Lower leg skin (tissue), 4 donors: ENCODE measurements around the gene ATOH8. TPM values are rescaled to one million over a fixed set of nuclear protein-coding genes. Genes with fewer than 3 reads are reported as not detected.

Experiments used
- DNase-seq, 2 donors: peaks; one replicate each; pipeline ENCODE4 v3.0.0-alpha.2; 2019; ENCODE audit warnings: low spot score in 2 of 2
- H3K4me3 ChIP-seq: fragments of 200-600 bp; sonication (generic); 2 replicates; pipeline ENCODE4 v1.5.1; 2017; ENCODE audit warnings: mild to moderate bottlenecking, low read depth; ENCODE audit not compliant: poor library complexity, severe bottlenecking
- CTCF ChIP-seq, 3 donors: fragments of 450-650 bp; IDR thresholded peaks; one replicate each; pipeline ENCODE4 v1.5.1; 2016; ENCODE audit warnings: antibody characterized with exemption in 3 of 3, mild to moderate bottlenecking in 3 of 3, moderate library complexity in 2 of 3
- POLR2A ChIP-seq, 2 donors: fragments of 450-650 bp; IDR thresholded peaks; one replicate each; pipeline ENCODE4 v1.6.1; 2016 to 2017; ENCODE audit warnings: antibody characterized with exemption in 2 of 2, mild to moderate bottlenecking in 1 of 2, moderate library complexity in 1 of 2
- WGBS, 2 donors: methylation state at CpG; one replicate each; pipeline ENCODE4 v1.1.5; 2018; 5-methylcytosine and 5-hydroxymethylcytosine counted together
- intact Hi-C: fragments of 100-400 bp; cut with DNase I; formaldehyde crosslinking; loops from one replicate; pipeline ENCODE4 v1.15.0; 2023; ENCODE audit warnings: low total_unique reads
- total RNA-seq, 4 donors: library from RNA; depleted of rRNA; stranded (reverse); fragments of >200 nt; gene quantifications; one replicate each; pipeline ENCODE4 v1.1.0, GENCODE V29; 2016

The ATOH8 gene
- total RNA-seq, 4 donors from 2014 or later: 27.3 to 79.8 (median 33.7) TPM

DNA sequence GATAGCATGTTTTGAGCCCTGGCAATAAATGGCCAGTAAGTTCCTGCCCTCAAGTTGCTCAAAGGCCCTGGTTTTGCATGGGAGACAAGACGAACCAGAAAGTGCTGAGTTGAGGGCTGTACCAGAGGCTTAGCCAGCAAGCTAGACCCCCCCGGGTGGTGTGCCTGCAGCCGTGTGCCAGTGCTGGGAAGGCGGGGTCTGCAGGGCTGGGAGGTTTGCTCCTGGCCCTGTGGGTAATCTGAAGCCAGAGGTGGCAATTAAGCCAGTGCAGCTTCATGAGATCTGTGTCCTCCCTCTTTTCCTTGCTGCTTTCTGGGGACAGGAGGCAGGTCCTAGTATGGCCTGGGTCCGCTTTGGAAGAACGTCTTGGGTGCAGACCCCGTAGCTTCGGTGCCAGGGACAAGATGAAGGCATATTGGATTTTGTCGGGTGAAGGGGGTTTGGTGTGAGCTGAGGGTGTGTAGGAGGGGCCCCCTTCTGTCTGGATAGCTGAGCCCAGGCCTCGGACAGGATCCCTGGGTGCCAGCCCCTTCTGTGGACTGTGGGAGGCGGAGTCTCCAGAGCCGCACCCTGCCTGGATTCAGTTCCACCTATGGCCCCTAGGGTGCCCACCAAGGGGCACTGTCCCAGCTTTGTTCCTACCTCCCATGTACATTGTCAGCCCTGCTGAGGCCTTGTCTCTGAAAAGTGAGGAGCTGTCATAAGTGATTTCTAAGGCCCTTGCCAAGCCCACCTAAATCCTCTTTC, 15.6 kb downstream of the ATOH8 start:
- intact Hi-C loops: no loop called here
- WGBS, 2 donors: 78 to 89% methylated on average over 12 of the region's 12 CpGs
- H3K4me3 ChIP-seq: no peak overlapping the region
- no peak for DNase-seq
- TF ChIP-seq CTCF (IDR thresholded peaks at IDR 0.05) (no peak), POLR2A (IDR thresholded peaks at IDR 0.05) (no peak)

- no peak overlapping the region for H3K4me3 ChIP-seq
- TF ChIP-seq CTCF (IDR thresholded peaks at IDR 0.05) (no peak), POLR2A (IDR thresholded peaks at IDR 0.05) (no peak)
- intact Hi-C loops: no loop called here
- WGBS, 2 donors: 90 to 91% methylated on average over 7 of the region's 7 CpGs
- no peak for DNase-seq
These were observed 16.2 kb downstream of the ATOH8 start for GRCh38 chr2:85769983-85770362.

DNA sequence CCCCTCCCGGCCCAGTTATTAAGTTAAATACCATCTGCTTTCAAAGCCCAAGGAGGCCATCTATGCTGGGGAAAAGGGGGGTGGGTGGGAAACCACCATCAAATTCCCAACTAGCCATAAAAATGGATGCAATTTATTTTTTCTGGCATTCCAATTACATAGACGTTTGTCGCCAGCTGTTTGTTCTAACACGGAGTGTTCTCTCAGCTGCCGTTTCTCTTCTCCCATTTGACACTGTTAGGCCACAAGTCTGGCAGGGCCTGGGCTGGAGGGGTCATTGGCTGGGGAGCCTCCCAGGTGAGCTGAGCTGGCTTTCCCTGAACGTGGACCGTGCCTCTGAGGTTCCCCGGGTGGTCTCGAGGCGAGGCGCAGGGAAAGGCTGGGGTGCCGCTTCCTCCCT, 16.6 kb downstream of the ATOH8 start:
- 83 to 84% methylated on average over 12 of the region's 12 CpGs for WGBS, 2 donors
- TF ChIP-seq CTCF (IDR thresholded peaks at IDR 0.05) (no peak), POLR2A (IDR thresholded peaks at IDR 0.05) (no peak)
- no peak overlapping the region for H3K4me3 ChIP-seq
- no peak for DNase-seq
- intact Hi-C loops: no loop called here

DNA sequence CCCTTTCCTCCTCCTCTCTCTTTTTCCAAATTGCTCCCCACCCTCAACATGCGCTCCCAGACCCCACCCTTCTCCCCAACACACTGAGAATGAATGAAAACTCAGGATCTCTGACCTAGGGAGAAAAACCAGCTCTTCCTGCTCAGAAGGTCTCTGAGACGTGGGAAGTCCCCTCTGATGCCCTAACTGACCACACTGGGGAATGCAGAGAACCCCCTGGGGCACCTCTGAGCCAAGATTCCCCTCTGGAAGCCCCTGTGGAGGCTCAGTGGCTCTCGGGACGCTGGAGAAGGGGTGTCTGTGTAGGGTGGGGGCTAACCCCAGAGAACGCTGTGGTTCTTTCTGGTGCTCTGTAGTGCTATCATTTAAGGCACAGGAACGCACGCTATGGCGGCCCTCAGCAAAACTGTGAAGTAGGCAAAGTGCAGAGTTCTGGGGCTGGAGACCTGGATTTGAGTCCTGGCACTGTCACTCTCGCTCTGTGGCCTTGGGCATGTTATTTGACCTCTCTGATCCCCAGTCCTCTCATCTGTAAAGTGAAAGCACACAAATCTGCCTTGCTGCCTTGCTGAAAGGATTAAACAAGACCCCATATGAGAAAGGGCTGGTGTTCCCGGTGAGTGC, 17.1 kb downstream of the ATOH8 start:
- no peak for DNase-seq
- WGBS, 2 donors: 87 to 92% methylated on average over 10 of the region's 10 CpGs
- H3K4me3 ChIP-seq: no peak overlapping the region
- TF ChIP-seq CTCF (IDR thresholded peaks at IDR 0.05) (no peak), POLR2A (IDR thresholded peaks at IDR 0.05) (no peak)
- intact Hi-C loops: no loop called here

DNA sequence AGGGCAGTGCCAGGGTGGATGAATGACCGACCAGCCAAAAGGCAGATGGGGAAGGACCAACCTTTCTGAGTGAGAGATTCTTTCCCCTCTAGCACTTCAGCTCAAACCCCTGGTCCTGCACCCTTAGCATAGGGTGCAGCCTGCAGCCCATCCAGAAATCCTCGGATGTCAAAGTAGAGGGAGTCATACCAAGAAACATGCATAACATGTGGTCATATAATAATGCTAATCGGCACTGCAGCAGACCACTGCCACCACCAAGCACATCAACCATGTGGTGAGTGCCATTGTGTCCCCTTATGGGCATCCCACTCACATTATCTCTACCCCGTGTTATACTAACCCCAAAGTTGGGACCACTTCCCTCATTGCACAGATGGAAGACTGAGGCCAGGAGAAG, 17.7 kb downstream of the ATOH8 start:
- no peak overlapping the region for H3K4me3 ChIP-seq
- DNase-seq: no peak
- no peak for TF ChIP-seq CTCF (IDR thresholded peaks at IDR 0.05)
- TF ChIP-seq POLR2A (IDR thresholded peaks at IDR 0.05): no peak
- WGBS, 2 donors: 58 to 61% methylated on average over 4 of the region's 4 CpGs
- intact Hi-C loops: no loop called here
